Measurements from ENCODE around the gene PPP6R3.

The PPP6R3 gene

DNA sequence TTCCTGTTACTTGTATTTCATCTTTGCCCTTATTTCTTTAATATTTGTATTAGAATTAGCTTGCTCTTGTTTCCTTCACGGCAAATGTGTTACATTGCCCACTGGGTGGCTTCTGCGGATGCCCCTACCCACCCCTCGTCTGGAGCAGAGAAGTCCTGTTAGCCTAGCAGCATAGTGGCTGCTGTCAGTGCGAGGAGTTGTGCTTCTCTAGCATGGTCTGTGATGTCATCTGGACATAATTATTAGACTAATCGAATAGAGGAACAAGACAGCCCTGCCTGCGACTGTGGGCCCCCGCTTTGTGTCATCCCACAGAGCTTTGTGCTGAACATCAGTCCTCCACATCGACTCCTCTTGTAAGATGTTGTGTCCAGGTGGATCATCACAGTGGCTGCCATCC, 74.5 kb downstream of the PPP6R3 start:
- H3K14ac ChIP-seq (ENCODE audit: low read length) = no peak overlapping the region
- peaks cover 2% of the 10 kb centered on the region for H3K79me1 ChIP-seq (ENCODE audit: low read length)
- H3K4me1 ChIP-seq (ENCODE audit: control insufficient read depth in 1 of 2, insufficient read depth in 2 of 2, low read length in 2 of 2) = peaks cover 4 to 6% of the 10 kb centered on the region in 2 experiments
- no peak overlapping the region for H3K4me2 ChIP-seq (ENCODE audit: low read length)
- no CpG with 5 or more reads among the region's 8 CpGs for WGBS (ENCODE audit: extremely low coverage, insufficient coverage, insufficient read length)
- peaks cover 19 to 24% of the 10 kb centered on the region in 2 experiments for H3K36me3 ChIP-seq (ENCODE audit: control insufficient read depth in 1 of 2, insufficient read depth in 2 of 2, low read length in 2 of 2)
- no peaks in the 10 kb centered on the region for H3K27me3 ChIP-seq (ENCODE audit: insufficient read depth, low read length)
- H2BK5ac ChIP-seq (ENCODE audit: low read depth, low read length, poor library complexity) = no peak overlapping the region
- no peak overlapping the region for H3K9ac ChIP-seq (ENCODE audit: low read length)
- no peak overlapping the region for H4K12ac ChIP-seq (ENCODE audit: low read depth, low read length)
- DNase-seq = no peak
- H3K23ac ChIP-seq (ENCODE audit: low read length) = no peak overlapping the region
- no peak overlapping the region for H4K91ac ChIP-seq (ENCODE audit: low read depth, low read length)
- H3K18ac ChIP-seq (ENCODE audit: low read length) = no peak overlapping the region
- H3K27ac ChIP-seq (ENCODE audit: low read depth, low read length) = no peak overlapping the region
- H4K8ac ChIP-seq (ENCODE audit: low read depth, low read length) = no peak overlapping the region
- H2BK12ac ChIP-seq (ENCODE audit: low read length) = no peak overlapping the region
- no peaks in the 10 kb centered on the region for H3K9me3 ChIP-seq (ENCODE audit: insufficient read depth, low read depth, low read length)
- no peak overlapping the region for H3K4me3 ChIP-seq (ENCODE audit: low read depth, low read length)
- peaks cover 4% of the 10 kb centered on the region for H3K79me2 ChIP-seq (ENCODE audit: control insufficient read depth, insufficient read depth, low read length, poor library complexity)
- no peak overlapping the region for H2AK5ac ChIP-seq (ENCODE audit: low read length)
- H3K4ac ChIP-seq (ENCODE audit: low read depth, low read length) = peak overlapping the region; percentile 29
- no peak overlapping the region for H2BK120ac ChIP-seq (ENCODE audit: insufficient read depth, low read length, poor library complexity)
- H2AFZ ChIP-seq (ENCODE audit: insufficient read depth, low read length, poor library complexity) = no peak overlapping the region

DNA sequence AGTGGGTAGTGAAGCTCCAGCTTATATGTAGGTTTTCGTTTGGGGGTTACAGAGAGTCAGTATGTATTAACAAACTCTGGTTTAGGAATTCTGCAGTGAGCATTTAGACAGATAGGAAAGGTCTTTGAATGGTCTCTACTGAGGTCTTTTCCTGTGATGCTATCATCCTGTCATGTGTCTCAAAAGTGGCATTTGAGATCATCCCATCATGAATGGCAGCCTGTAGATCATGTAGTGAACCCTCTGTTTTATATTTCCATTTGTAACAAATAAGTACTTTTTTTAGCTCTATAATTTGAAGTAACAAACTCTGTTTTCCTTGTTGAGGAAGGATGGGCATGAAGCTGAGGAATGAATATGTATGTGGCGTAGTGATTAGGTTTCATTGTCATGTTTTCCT, 76.2 kb downstream of the PPP6R3 start:
- H3K27ac ChIP-seq (ENCODE audit: low read depth, low read length) = no peak overlapping the region

DNA sequence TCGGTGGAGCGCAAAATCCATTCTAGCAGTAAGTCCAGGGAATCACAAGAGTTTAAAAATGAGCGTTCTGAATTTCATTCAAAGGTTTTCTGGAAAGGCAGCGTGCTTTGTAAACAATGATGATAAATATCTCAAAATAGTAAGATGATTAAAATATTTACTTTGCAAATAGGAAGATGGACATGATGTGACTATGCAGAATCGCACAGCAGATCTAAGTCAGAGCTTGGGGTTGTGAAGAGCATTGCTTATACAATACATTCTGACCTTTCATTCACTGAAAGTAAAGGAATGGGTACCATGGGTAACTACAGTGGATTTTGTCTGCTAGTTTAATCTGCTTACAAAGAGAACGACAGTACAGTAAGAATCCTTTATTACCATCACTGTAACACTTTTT, 77.5 kb downstream of the PPP6R3 start:
- H3K9ac ChIP-seq (ENCODE audit: low read length) = no peak overlapping the region
- no peak for DNase-seq
- no peaks in the 10 kb centered on the region for H3K9me3 ChIP-seq (ENCODE audit: insufficient read depth, low read depth, low read length)
- no peak overlapping the region for H2BK12ac ChIP-seq (ENCODE audit: low read length)
- no CpG with 5 or more reads among the region's 6 CpGs for WGBS (ENCODE audit: extremely low coverage, insufficient coverage, insufficient read length)
- peaks cover 8% of the 10 kb centered on the region for H3K79me1 ChIP-seq (ENCODE audit: low read length)
- peaks cover 24 to 25% of the 10 kb centered on the region in 2 experiments for H3K36me3 ChIP-seq (ENCODE audit: control insufficient read depth in 1 of 2, insufficient read depth in 2 of 2, low read length in 2 of 2)
- H4K91ac ChIP-seq (ENCODE audit: low read depth, low read length) = no peak overlapping the region
- no peak overlapping the region for H4K8ac ChIP-seq (ENCODE audit: low read depth, low read length)
- H3K18ac ChIP-seq (ENCODE audit: low read length) = no peak overlapping the region
- H2BK5ac ChIP-seq (ENCODE audit: low read depth, low read length, poor library complexity) = no peak overlapping the region
- H3K4ac ChIP-seq (ENCODE audit: low read depth, low read length) = no peak overlapping the region
- no peak overlapping the region for H3K4me2 ChIP-seq (ENCODE audit: low read length)
- no peak overlapping the region for H2AK5ac ChIP-seq (ENCODE audit: low read length)
- H3K4me1 ChIP-seq (ENCODE audit: control insufficient read depth in 1 of 2, insufficient read depth in 2 of 2, low read length in 2 of 2) = peaks cover 14 to 21% of the 10 kb centered on the region in 2 experiments
- no peak overlapping the region for H2AFZ ChIP-seq (ENCODE audit: insufficient read depth, low read length, poor library complexity)
- H3K4me3 ChIP-seq (ENCODE audit: low read depth, low read length) = no peak overlapping the region
- H3K27me3 ChIP-seq (ENCODE audit: insufficient read depth, low read length) = no peaks in the 10 kb centered on the region
- H4K12ac ChIP-seq (ENCODE audit: low read depth, low read length) = no peak overlapping the region
- no peak overlapping the region for H3K14ac ChIP-seq (ENCODE audit: low read length)
- peaks cover 7% of the 10 kb centered on the region for H3K79me2 ChIP-seq (ENCODE audit: control insufficient read depth, insufficient read depth, low read length, poor library complexity)
- H3K27ac ChIP-seq (ENCODE audit: low read depth, low read length) = no peak overlapping the region
- H2BK120ac ChIP-seq (ENCODE audit: insufficient read depth, low read length, poor library complexity) = no peak overlapping the region
- no peak overlapping the region for H3K23ac ChIP-seq (ENCODE audit: low read length)

More for the DNA sequence above, 76.2 kb downstream of the PPP6R3 start:
- H2BK12ac ChIP-seq (ENCODE audit: low read length) = no peak overlapping the region
- no peak overlapping the region for H3K4me2 ChIP-seq (ENCODE audit: low read length)
- no peak overlapping the region for H4K8ac ChIP-seq (ENCODE audit: low read depth, low read length)
- no peak overlapping the region for H3K23ac ChIP-seq (ENCODE audit: low read length)
- no peak overlapping the region for H2AFZ ChIP-seq (ENCODE audit: insufficient read depth, low read length, poor library complexity)
- peaks cover 9 to 13% of the 10 kb centered on the region in 2 experiments for H3K4me1 ChIP-seq (ENCODE audit: control insufficient read depth in 1 of 2, insufficient read depth in 2 of 2, low read length in 2 of 2)
- no peak overlapping the region for H3K9ac ChIP-seq (ENCODE audit: low read length)
- H3K79me2 ChIP-seq (ENCODE audit: control insufficient read depth, insufficient read depth, low read length, poor library complexity) = peaks cover 6% of the 10 kb centered on the region
- no peak overlapping the region for H4K91ac ChIP-seq (ENCODE audit: low read depth, low read length)
- no peak overlapping the region for H4K12ac ChIP-seq (ENCODE audit: low read depth, low read length)
- no CpG with 5 or more reads among the region's 2 CpGs for WGBS (ENCODE audit: extremely low coverage, insufficient coverage, insufficient read length)
- no peak overlapping the region for H2BK5ac ChIP-seq (ENCODE audit: low read depth, low read length, poor library complexity)
- H3K18ac ChIP-seq (ENCODE audit: low read length) = no peak overlapping the region
- no peak overlapping the region for H2BK120ac ChIP-seq (ENCODE audit: insufficient read depth, low read length, poor library complexity)
- H3K36me3 ChIP-seq (ENCODE audit: control insufficient read depth in 1 of 2, insufficient read depth in 2 of 2, low read length in 2 of 2) = peaks cover 23 to 24% of the 10 kb centered on the region in 2 experiments
- no peaks in the 10 kb centered on the region for H3K9me3 ChIP-seq (ENCODE audit: insufficient read depth, low read depth, low read length)
- H3K27me3 ChIP-seq (ENCODE audit: insufficient read depth, low read length) = no peaks in the 10 kb centered on the region
- no peak for DNase-seq
- H3K14ac ChIP-seq (ENCODE audit: low read length) = no peak overlapping the region
- no peak overlapping the region for H3K4ac ChIP-seq (ENCODE audit: low read depth, low read length)
- H3K79me1 ChIP-seq (ENCODE audit: low read length) = peaks cover 3% of the 10 kb centered on the region
- H3K4me3 ChIP-seq (ENCODE audit: low read depth, low read length) = no peak overlapping the region
- no peak overlapping the region for H2AK5ac ChIP-seq (ENCODE audit: low read length)

GRCh38 chr11:68539395-68539794, 78.8 kb downstream of the PPP6R3 start:
- no peak overlapping the region for H3K27ac ChIP-seq (ENCODE audit: low read depth, low read length)
- H3K14ac ChIP-seq (ENCODE audit: low read length) = no peak overlapping the region
- no peak overlapping the region for H3K9ac ChIP-seq (ENCODE audit: low read length)
- H3K36me3 ChIP-seq (ENCODE audit: control insufficient read depth in 1 of 2, insufficient read depth in 2 of 2, low read length in 2 of 2) = peaks cover 20 to 22% of the 10 kb centered on the region in 2 experiments
- H4K91ac ChIP-seq (ENCODE audit: low read depth, low read length) = no peak overlapping the region
- peak overlapping the region; percentile 46 for H3K4ac ChIP-seq (ENCODE audit: low read depth, low read length)
- H4K12ac ChIP-seq (ENCODE audit: low read depth, low read length) = no peak overlapping the region
- no peak overlapping the region for H2BK120ac ChIP-seq (ENCODE audit: insufficient read depth, low read length, poor library complexity)
- no peak overlapping the region for H2AK5ac ChIP-seq (ENCODE audit: low read length)
- no peak overlapping the region for H2BK12ac ChIP-seq (ENCODE audit: low read length)
- WGBS (ENCODE audit: extremely low coverage, insufficient coverage, insufficient read length) = no CpG with 5 or more reads among the region's 2 CpGs
- no peaks in the 10 kb centered on the region for H3K9me3 ChIP-seq (ENCODE audit: insufficient read depth, low read depth, low read length)
- H4K8ac ChIP-seq (ENCODE audit: low read depth, low read length) = no peak overlapping the region
- DNase-seq = no peak
- no peak overlapping the region for H2AFZ ChIP-seq (ENCODE audit: insufficient read depth, low read length, poor library complexity)
- no peak overlapping the region for H3K18ac ChIP-seq (ENCODE audit: low read length)
- no peak overlapping the region for H3K4me2 ChIP-seq (ENCODE audit: low read length)
- H3K79me2 ChIP-seq (ENCODE audit: control insufficient read depth, insufficient read depth, low read length, poor library complexity) = peaks cover 9% of the 10 kb centered on the region
- H3K27me3 ChIP-seq (ENCODE audit: insufficient read depth, low read length) = no peaks in the 10 kb centered on the region
- peaks cover 14 to 28% of the 10 kb centered on the region in 2 experiments for H3K4me1 ChIP-seq (ENCODE audit: control insufficient read depth in 1 of 2, insufficient read depth in 2 of 2, low read length in 2 of 2)
- H3K4me3 ChIP-seq (ENCODE audit: low read depth, low read length) = no peak overlapping the region
- H2BK5ac ChIP-seq (ENCODE audit: low read depth, low read length, poor library complexity) = no peak overlapping the region
- H3K79me1 ChIP-seq (ENCODE audit: low read length) = peaks cover 10% of the 10 kb centered on the region
- H3K23ac ChIP-seq (ENCODE audit: low read length) = no peak overlapping the region

Measured in trophoblast cell (in vitro differentiated cells and primary cell).